ENCODE data around the gene CLEC1A. TPM values are rescaled to one million over a fixed set of nuclear protein-coding genes. Genes with fewer than 3 reads are reported as not detected.

CLEC1A gene
- total and polyA plus RNA-seq, 2 donors (not counting 3 experiments of a cell fraction or from before 2014, with no cell fraction given) = 22.0 to 24.2 TPM

DNA sequence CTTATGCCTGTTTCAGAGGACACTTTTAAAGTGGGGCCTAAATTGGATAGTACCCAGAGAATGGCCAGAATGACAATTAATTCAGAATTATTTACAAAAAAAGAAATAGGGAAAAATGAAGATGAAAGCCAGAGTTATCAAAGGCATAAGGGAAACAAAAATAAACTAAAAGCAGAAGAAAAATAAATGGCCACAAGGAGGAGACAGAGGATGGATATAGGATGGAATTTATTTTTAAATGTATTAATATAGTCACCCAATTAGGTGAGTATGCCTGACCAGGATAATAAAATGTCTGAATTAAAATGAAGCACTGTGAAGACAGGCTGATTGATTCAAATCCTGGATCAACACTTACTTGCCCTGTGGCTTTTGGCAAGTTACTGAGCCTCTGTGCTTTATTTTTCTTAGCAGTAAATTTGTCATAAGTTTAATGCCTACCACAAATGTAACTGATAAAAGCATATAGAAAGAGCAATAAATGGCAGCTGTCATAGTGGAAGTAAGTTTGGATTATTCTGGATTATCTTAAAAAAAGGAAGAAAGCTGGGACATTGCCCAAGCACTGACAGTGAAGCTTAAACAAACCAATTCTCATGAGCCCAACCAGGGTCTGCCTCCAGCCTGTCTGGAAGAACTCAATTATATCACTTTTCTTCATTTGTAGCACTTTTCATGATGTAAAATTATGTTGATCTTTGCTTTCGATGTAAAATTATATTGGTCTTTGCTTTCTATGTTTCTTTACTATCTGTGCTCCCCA, 64.8 kb downstream of the CLEC1A start:
- Histone ChIP-seq H3K36me3 (ENCODE audit: control insufficient read depth in 2 of 2, extremely low read depth in 1 of 2, insufficient read depth in 2 of 2, low read length in 2 of 2) (no peaks in the 10 kb centered on the region), H3K4me3 (replicated peaks in 1 of 3; ENCODE audit: insufficient read depth in 1 of 3, low read depth in 1 of 3, low read length in 3 of 3) (no peak overlapping the region), H3K27me3 (ENCODE audit: control insufficient read depth in 2 of 2, insufficient read depth in 2 of 2, low read length in 2 of 2) (no peaks in the 10 kb centered on the region), H3K9me3 (replicated peaks; ENCODE audit: control insufficient read depth, insufficient read depth, low read length) (no peaks in the 10 kb centered on the region), H3K79me2 (ENCODE audit: control insufficient read depth, insufficient read depth, low read length) (no peaks in the 10 kb centered on the region), H2AFZ (ENCODE audit: low read depth, low read length) (peak overlapping the region; percentile 72), H3K4me1 (ENCODE audit: control insufficient read depth, extremely low read depth, insufficient read depth, low read length) (peaks cover 31% of the 10 kb centered on the region), H3K9me1 (replicated peaks; ENCODE audit: control insufficient read depth, extremely low read depth, insufficient read depth, low read length) (no peaks in the 10 kb centered on the region), H4K20me1 (replicated peaks; ENCODE audit: control insufficient read depth, extremely low read depth, insufficient read depth, low read length) (no peaks in the 10 kb centered on the region), H3K4me2 (ENCODE audit: insufficient read depth, low read length) (no peak overlapping the region), H3K9ac (replicated peaks; ENCODE audit: extremely low read depth, insufficient read depth, low read length) (peak overlapping the region; percentile 43), H3K27ac (ENCODE audit: insufficient read depth, low read depth, low read length) (peak overlapping the region; percentile 99)
- ChIA-PET CTCF (interaction anchor here (0.6 to 6.1 kb wide), 12 partner anchors 16 to 283 kb away, joined by 3 to 74 read pairs (median 4); partner anchors contain the start of genes CLEC12B and CLEC1A), POLR2A (no interaction called here)
- DNase-seq (ENCODE audit: low read depth, low spot score) (peak; percentile 75), FAIRE-seq (no peak)
- intact Hi-C loops (cut with micrococcal nuclease) = loop anchor here (1.0 to 10.0 kb wide), 10 partner anchors 24 to 638 kb away; partner anchors contain the start of genes CLEC12B, CLEC1A and STYK1
- TF ChIP-seq JUN (IDR thresholded peaks at IDR 0.05; ENCODE audit: borderline replicate concordance, insufficient read depth, insufficient read length, low read depth) = no peak
- TF ChIP-seq, protein P1, sequence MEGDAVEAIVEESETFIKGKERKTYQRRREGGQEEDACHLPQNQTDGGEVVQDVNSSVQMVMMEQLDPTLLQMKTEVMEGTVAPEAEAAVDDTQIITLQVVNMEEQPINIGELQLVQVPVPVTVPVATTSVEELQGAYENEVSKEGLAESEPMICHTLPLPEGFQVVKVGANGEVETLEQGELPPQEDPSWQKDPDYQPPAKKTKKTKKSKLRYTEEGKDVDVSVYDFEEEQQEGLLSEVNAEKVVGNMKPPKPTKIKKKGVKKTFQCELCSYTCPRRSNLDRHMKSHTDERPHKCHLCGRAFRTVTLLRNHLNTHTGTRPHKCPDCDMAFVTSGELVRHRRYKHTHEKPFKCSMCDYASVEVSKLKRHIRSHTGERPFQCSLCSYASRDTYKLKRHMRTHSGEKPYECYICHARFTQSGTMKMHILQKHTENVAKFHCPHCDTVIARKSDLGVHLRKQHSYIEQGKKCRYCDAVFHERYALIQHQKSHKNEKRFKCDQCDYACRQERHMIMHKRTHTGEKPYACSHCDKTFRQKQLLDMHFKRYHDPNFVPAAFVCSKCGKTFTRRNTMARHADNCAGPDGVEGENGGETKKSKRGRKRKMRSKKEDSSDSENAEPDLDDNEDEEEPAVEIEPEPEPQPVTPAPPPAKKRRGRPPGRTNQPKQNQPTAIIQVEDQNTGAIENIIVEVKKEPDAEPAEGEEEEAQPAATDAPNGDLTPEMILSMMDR (IDR thresholded peaks at IDR 0.05; ENCODE audit: extremely low read depth in 1 of 2, insufficient read depth in 1 of 2, low read depth in 1 of 2, low read length in 2 of 2) = peak; percentile 12 to 17
- no peak for TF ChIP-seq FOS (IDR thresholded peaks at IDR 0.05; ENCODE audit: borderline replicate concordance, insufficient read depth, low read length)
- BruUV-seq (replicated peaks) = no TSS peak
- dilution Hi-C loops (cut with MboI; ENCODE audit: extremely low pct_ligation_motif_present, low sequenced_read_pairs) = no loop called here

Measured in endothelial cell of umbilical vein (primary cell).